ENCODE data around the gene RAB4B. TPM values are rescaled to one million over a fixed set of nuclear protein-coding genes. Genes with fewer than 3 reads are reported as not detected.

Gene RAB4B
- total and polyA plus RNA-seq, 4 experiments from 2014 or later: 53.5 to 69.8 (median 61.2) TPM

DNA sequence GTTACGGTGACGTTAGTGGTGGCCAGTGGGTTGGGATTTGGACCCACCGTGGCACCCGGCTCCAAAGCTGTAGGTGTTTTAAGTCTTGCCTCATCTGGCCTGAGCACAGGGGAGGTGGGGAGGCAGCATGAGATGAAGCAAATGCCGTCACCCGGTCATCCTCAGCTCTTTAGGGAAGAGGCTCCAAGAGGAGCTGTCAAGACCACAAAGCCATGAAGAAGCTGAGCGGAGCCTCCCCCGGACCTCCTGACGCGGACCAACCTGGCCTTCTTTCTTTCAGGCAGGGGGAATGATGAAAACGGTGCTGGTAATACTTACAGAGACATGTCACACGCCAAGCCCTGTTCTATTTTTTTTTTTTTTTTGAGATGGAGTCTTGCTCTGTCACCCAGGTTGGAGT lies 35.2 kb upstream of the RAB4B start:
- no peaks in the 10 kb centered on the region for H3K27me3 ChIP-seq (ENCODE audit: insufficient read depth, low read length)
- intact Hi-C loops (cut with micrococcal nuclease): no loop called here
- Mint-ChIP-seq H3K27ac (no peak overlapping the region), H3K36me3 (peaks cover 5 to 10% of the 10 kb centered on the region in 2 donors), H3K9me3 (no peaks in the 10 kb centered on the region), H3K4me1 (no peaks in the 10 kb centered on the region), H3K27me3 (no peaks in the 10 kb centered on the region), H3K4me3 (no peak overlapping the region)
- ChIA-PET POLR2A (ENCODE audit: partially characterized antibody) (interaction anchor here (0.7 to 1.7 kb wide), 3 partner anchors 26 to 35 kb away, joined by 3 to 7 read pairs (median 6); partner anchors contain the start of genes COQ8B, ITPKC and RAB4B), CTCF (ENCODE audit: partially characterized antibody) (interaction anchor here (1.2 to 1.5 kb wide), 3 partner anchors 64 to 80 kb away, joined by 3 to 6 read pairs (median 6); no protein-coding TSS in a partner anchor)
- DNase-seq: no peak
- H3K36me3 ChIP-seq (ENCODE audit: insufficient read depth, low read length): no peaks in the 10 kb centered on the region
- H3K27ac ChIP-seq (ENCODE audit: low read depth, low read length): no peak overlapping the region
- no peaks in the 10 kb centered on the region for H3K4me1 ChIP-seq (ENCODE audit: insufficient read depth, low read length)
- H3K4me3 ChIP-seq (ENCODE audit: low read length in 2 of 2): no peak overlapping the region
- H3K9me3 ChIP-seq (ENCODE audit: control insufficient read depth in 1 of 2, low read length in 2 of 2): no peaks in the 10 kb centered on the region

- Histone ChIP-seq H3K36me3 (ENCODE audit: insufficient read depth, low read length) (no peaks in the 10 kb centered on the region), H3K4me3 (ENCODE audit: low read length in 2 of 2) (no peak overlapping the region), H3K4me1 (ENCODE audit: insufficient read depth, low read length) (no peaks in the 10 kb centered on the region), H3K27ac (ENCODE audit: low read depth, low read length) (no peak overlapping the region), H3K9me3 (ENCODE audit: control insufficient read depth in 1 of 2, low read length in 2 of 2) (no peaks in the 10 kb centered on the region), H3K27me3 (ENCODE audit: insufficient read depth, low read length) (no peaks in the 10 kb centered on the region)
- Mint-ChIP-seq H3K27me3 (no peaks in the 10 kb centered on the region), H3K27ac (peak overlapping the region in 3 of 7 donors; percentile 29 to 48 (median 36)), H3K4me1 (no peaks in the 10 kb centered on the region), H3K4me3 (no peak overlapping the region), H3K9me3 (no peaks in the 10 kb centered on the region), H3K36me3 (peaks cover 1 to 6% of the 10 kb centered on the region in 2 donors)
- POLR2A ChIA-PET (ENCODE audit: partially characterized antibody): interaction anchor here (1.4 to 1.5 kb wide), 2 partner anchors 27 to 81 kb away, joined by 4 to 7 read pairs; partner anchors contain the start of genes COQ8B and ITPKC
- peak in 1 of 5 donors; percentile 9 for DNase-seq
- intact Hi-C loops (cut with micrococcal nuclease): no loop called here
- CTCF ChIA-PET (ENCODE audit: partially characterized antibody): interaction anchor here (1.0 to 1.2 kb wide), 4 partner anchors 11 to 109 kb away, joined by 3 to 5 read pairs (median 4); no protein-coding TSS in a partner anchor
These were observed 34.1 kb upstream of the RAB4B start for GRCh38 chr19:40743926-40744325.

GRCh38 chr19:40744554-40745401 lies 33.3 kb upstream of the RAB4B start:
- CTCF ChIA-PET (ENCODE audit: partially characterized antibody): interaction anchor here (1.0 to 1.2 kb wide), 3 partner anchors 10 to 110 kb away, joined by 3 to 5 read pairs (median 4); no protein-coding TSS in a partner anchor
- H3K4me3 Mint-ChIP-seq: no peak overlapping the region
- intact Hi-C loops (cut with micrococcal nuclease): no loop called here

DNA sequence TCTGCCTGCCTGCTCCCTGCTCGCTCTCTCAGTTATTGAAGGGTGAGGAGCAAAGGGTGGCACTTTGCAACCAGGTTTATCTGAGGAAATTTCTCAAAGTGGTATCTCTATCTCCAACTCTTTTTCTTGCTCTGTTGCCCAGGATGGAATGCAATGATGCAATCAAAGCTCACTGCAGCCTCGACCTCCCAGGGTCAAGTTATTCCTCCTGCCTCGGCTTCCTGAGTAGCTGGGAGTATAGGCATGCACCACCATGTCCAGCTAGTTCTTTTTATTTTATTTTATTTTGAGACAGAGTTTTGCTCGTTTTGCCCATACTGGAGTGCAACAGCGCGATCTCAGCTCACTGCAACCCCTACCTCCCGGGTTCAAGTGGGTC lies 32.7 kb upstream of the RAB4B start:
- H3K27me3 ChIP-seq (ENCODE audit: insufficient read depth, low read length): no peaks in the 10 kb centered on the region
- intact Hi-C loops (cut with micrococcal nuclease): no loop called here
- Mint-ChIP-seq H3K4me3 (no peak overlapping the region), H3K4me1 (peaks cover 8 to 11% (median 10%) of the 10 kb centered on the region in 4 donors), H3K36me3 (peaks cover 0 to 2% of the 10 kb centered on the region in 2 donors), H3K27ac (no peak overlapping the region), H3K27me3 (no peaks in the 10 kb centered on the region), H3K9me3 (peaks cover 0 to 1% (median 0%) of the 10 kb centered on the region in 8 donors)
- H3K4me3 ChIP-seq (ENCODE audit: low read length in 2 of 2): no peak overlapping the region
- POLR2A ChIA-PET (ENCODE audit: partially characterized antibody): interaction anchor here (1.5 to 2.2 kb wide), 2 partner anchors 62 to 82 kb away, joined by 4 to 6 read pairs; no protein-coding TSS in a partner anchor
- H3K36me3 ChIP-seq (ENCODE audit: insufficient read depth, low read length): no peaks in the 10 kb centered on the region
- H3K27ac ChIP-seq (ENCODE audit: low read depth, low read length): no peak overlapping the region
- DNase-seq: no peak
- CTCF ChIA-PET (ENCODE audit: partially characterized antibody): no interaction called here
- H3K9me3 ChIP-seq (ENCODE audit: control insufficient read depth in 1 of 2, low read length in 2 of 2): no peaks in the 10 kb centered on the region
- H3K4me1 ChIP-seq (ENCODE audit: insufficient read depth, low read length): peaks cover 11% of the 10 kb centered on the region

More at GRCh38 chr19:40744554-40745401, 33.3 kb upstream of the RAB4B start:
- Mint-ChIP-seq H3K9me3 (no peaks in the 10 kb centered on the region), H3K27me3 (no peaks in the 10 kb centered on the region), H3K27ac (peak overlapping the region in 1 of 7 donors; percentile 32), H3K4me1 (peaks cover 3 to 5% (median 4%) of the 10 kb centered on the region in 4 donors), H3K36me3 (no peaks in the 10 kb centered on the region)
- Histone ChIP-seq H3K9me3 (ENCODE audit: control insufficient read depth in 1 of 2, low read length in 2 of 2) (no peaks in the 10 kb centered on the region), H3K4me1 (ENCODE audit: insufficient read depth, low read length) (peaks cover 7% of the 10 kb centered on the region), H3K4me3 (ENCODE audit: low read length in 2 of 2) (no peak overlapping the region), H3K27ac (ENCODE audit: low read depth, low read length) (no peak overlapping the region), H3K27me3 (ENCODE audit: insufficient read depth, low read length) (no peaks in the 10 kb centered on the region), H3K36me3 (ENCODE audit: insufficient read depth, low read length) (no peaks in the 10 kb centered on the region)
- POLR2A ChIA-PET (ENCODE audit: partially characterized antibody): interaction anchor here (1.4 to 2.2 kb wide), 3 partner anchors 28 to 82 kb away, joined by 4 to 7 read pairs (median 6); partner anchors contain the start of genes COQ8B and ITPKC
- peak in 1 of 5 donors; percentile 28 for DNase-seq

DNA sequence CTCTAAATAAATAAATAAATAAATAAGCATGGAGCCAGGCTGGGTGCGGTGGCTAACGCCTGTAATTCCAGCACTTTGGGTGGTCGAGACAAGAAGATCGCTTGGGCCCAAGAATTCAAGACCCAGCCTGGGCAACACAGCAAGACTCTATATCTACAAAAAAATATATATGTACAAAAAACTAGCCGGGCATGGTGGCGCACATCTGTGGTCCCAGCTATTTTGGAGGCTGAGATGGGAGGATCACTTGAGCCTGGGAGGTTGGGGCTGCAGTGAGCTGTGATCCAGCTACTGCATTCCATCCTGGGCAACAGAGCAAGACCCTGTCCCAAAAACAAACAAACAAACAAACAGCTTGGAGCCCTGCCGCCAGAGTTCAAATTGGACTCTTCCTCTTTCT lies 30.5 kb upstream of the RAB4B start:
- no peak overlapping the region for H3K4me3 Mint-ChIP-seq
- H3K36me3 Mint-ChIP-seq: peaks cover 0 to 17% of the 10 kb centered on the region in 2 donors
- no peaks in the 10 kb centered on the region for H3K36me3 ChIP-seq (ENCODE audit: insufficient read depth, low read length)
- no peaks in the 10 kb centered on the region for H3K27me3 ChIP-seq (ENCODE audit: insufficient read depth, low read length)
- H3K4me1 ChIP-seq (ENCODE audit: insufficient read depth, low read length): peaks cover 21% of the 10 kb centered on the region
- CTCF ChIA-PET (ENCODE audit: partially characterized antibody): interaction anchor here (1.2 kb wide), 1 partner anchor 442 kb away, joined by 4 read pairs; no protein-coding TSS in a partner anchor
- H3K27ac Mint-ChIP-seq: no peak overlapping the region
- intact Hi-C loops (cut with micrococcal nuclease): no loop called here
- POLR2A ChIA-PET (ENCODE audit: partially characterized antibody): interaction anchor here (0.6 to 1.1 kb wide), 3 partner anchors 30 to 33 kb away, joined by 3 to 5 read pairs (median 3); partner anchors contain the start of gene RAB4B
- H3K27ac ChIP-seq (ENCODE audit: low read depth, low read length): no peak overlapping the region
- H3K27me3 Mint-ChIP-seq: no peaks in the 10 kb centered on the region
- peaks cover 9 to 32% (median 16%) of the 10 kb centered on the region in 4 donors for H3K4me1 Mint-ChIP-seq
- no peak for DNase-seq
- H3K4me3 ChIP-seq (ENCODE audit: low read length in 2 of 2): no peak overlapping the region
- H3K9me3 Mint-ChIP-seq: peaks cover 0 to 2% (median 0%) of the 10 kb centered on the region in 8 donors
- H3K9me3 ChIP-seq (ENCODE audit: control insufficient read depth in 1 of 2, low read length in 2 of 2): no peaks in the 10 kb centered on the region

DNA sequence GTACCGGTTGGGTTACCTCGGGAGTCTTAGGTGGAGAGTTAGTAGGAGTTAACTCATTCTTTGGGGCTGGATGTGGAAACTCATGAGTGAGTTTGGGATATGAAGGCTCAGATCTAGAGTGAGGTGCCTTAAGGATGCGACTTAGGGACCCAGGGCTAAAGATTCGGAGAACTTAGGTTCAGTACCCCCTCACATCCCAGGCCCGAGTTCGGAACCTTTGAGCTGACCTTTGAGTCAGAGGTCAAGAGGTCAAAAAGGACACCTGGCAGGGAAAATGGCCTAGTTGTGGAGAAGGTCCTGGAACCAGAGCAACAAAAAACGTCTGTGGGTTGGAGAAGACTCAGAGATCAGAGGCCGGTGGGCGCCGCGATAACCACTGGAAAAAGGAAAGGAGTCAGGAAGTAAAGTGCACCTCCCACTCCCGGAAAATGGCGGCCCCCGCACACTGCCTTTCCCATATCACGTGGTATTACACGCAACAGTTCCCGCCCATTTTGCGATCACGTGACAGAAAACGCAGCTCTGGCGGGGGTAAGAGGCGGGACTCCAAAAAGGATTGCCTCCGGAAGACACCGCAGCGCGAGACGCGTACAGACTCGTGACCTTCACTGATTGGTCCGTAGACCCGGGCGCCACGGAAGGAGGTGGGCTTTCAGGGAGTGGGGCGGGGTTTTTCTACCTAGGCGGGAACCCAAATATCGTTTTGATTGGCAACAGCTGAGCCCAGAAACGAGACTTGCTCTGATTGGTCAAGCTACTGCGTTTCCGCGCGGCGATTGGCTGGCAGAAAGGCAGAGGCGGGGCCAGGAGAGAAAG lies 27.8 kb upstream of the RAB4B start, which contains the start of gene ACTMAP:
Gene ACTMAP, minus strand, starts transcription at position 420 of the 816 bp plus-strand sequence. CDS start 674 bp downstream, outside the sequence.
- Mint-ChIP-seq H3K36me3 (peaks cover 8 to 29% of the 10 kb centered on the region in 2 donors), H3K27me3 (no peaks in the 10 kb centered on the region), H3K27ac (peak within 1 kb of the TSS; percentile 89 to 99 (median 99)), H3K4me3 (peak within 1 kb of the TSS; percentile 95 to 100 (median 98)), H3K4me1 (peaks cover 22 to 50% (median 31%) of the 10 kb centered on the region in 4 donors), H3K9me3 (peaks cover 0 to 2% (median 0%) of the 10 kb centered on the region in 8 donors)
- no peaks in the 10 kb centered on the region for H3K9me3 ChIP-seq (ENCODE audit: control insufficient read depth in 1 of 2, low read length in 2 of 2)
- H3K27me3 ChIP-seq (ENCODE audit: insufficient read depth, low read length): no peaks in the 10 kb centered on the region
- ChIA-PET CTCF (ENCODE audit: partially characterized antibody) (interaction anchor here (0.6 to 2.5 kb wide), 10 partner anchors 28 to 586 kb away, joined by 3 to 14 read pairs (median 4); partner anchors contain the start of genes EGLN2 and RAB4B), POLR2A (ENCODE audit: partially characterized antibody) (interaction anchor here (0.7 to 9.9 kb wide), 25 partner anchors 8 to 1342 kb away, joined by 3 to 142 read pairs (median 4); partner anchors contain the start of genes B9D2, COQ8B, EGLN2 and HNRNPUL1)
- H3K4me3 ChIP-seq (ENCODE audit: low read length in 2 of 2): peak within 1 kb of the TSS; percentile 81 to 98
- peak; percentile 100 for DNase-seq
- H3K27ac ChIP-seq (ENCODE audit: low read depth, low read length): peak within 1 kb of the TSS; percentile 86
- no peaks in the 10 kb centered on the region for H3K36me3 ChIP-seq (ENCODE audit: insufficient read depth, low read length)
- peaks cover 42% of the 10 kb centered on the region for H3K4me1 ChIP-seq (ENCODE audit: insufficient read depth, low read length)
- intact Hi-C loops (cut with micrococcal nuclease): loop anchor here (1.0 to 5.0 kb wide), 5 partner anchors 28 to 308 kb away; partner anchors contain the start of genes NUMBL, RAB4B and SERTAD3
